HG03432 (cell line): ENCODE data around the gene AJM1.
"Not testable (repeated sequence)": the region's sequence is repeated elsewhere in the genome, so short reads cannot be mapped to it uniquely, and the experiment has no call there.

Source experiments
- ATAC-seq: cut with Tn5 transposase; IDR thresholded peaks from one replicate; pipeline ENCODE4 v1.9.1; 2021; ENCODE audit warnings: mild to moderate bottlenecking, moderate library complexity; ENCODE audit not compliant: unreplicated experiment

The AJM1 gene

GRCh38 chr9:136842380-136842948 lies at the start of gene AJM1:
TSS of gene AJM1 (plus strand) at chr9:136842478. CDS start at chr9:136844415, 1,937 bp downstream.
- ATAC-seq, result peak; percentile 72

GRCh38 chr9:136793086-136793946 lies 49.0 kb upstream of the AJM1 start:
- ATAC-seq, result no peak

- no peak for ATAC-seq
Observed at GRCh38 chr9:136794281-136794999, 47.8 kb upstream of the AJM1 start.

GRCh38 chr9:136795000-136795348 lies 47.3 kb upstream of the AJM1 start:
- no peak for ATAC-seq

- ATAC-seq, result no peak
Observed at GRCh38 chr9:136796238-136796774, 46.0 kb upstream of the AJM1 start, which contains the start of gene CCDC183. TSS of gene CCDC183 (plus strand) at chr9:136796338. CDS start at chr9:136796398, 60 bp downstream.

- ATAC-seq, result not testable (repeated sequence)
Observed at GRCh38 chr9:136796775-136797347, 45.4 kb upstream of the AJM1 start.

GRCh38 chr9:136798708-136799078 lies 43.6 kb upstream of the AJM1 start:
- no peak for ATAC-seq

- no peak for ATAC-seq
Observed at GRCh38 chr9:136799079-136799853, 43.0 kb upstream of the AJM1 start.

- peak; percentile 50 for ATAC-seq
Observed at GRCh38 chr9:136799854-136800657, 42.2 kb upstream of the AJM1 start.

- no peak for ATAC-seq
Observed at GRCh38 chr9:136802321-136802720, 40.0 kb upstream of the AJM1 start.

- ATAC-seq, result not testable (repeated sequence)
Observed at GRCh38 chr9:136803009-136803550, 39.2 kb upstream of the AJM1 start.

- ATAC-seq, result no peak
Observed at GRCh38 chr9:136803551-136804508, 38.4 kb upstream of the AJM1 start.

- ATAC-seq, result no peak
Observed at GRCh38 chr9:136804509-136805206, 37.6 kb upstream of the AJM1 start.

GRCh38 chr9:136805207-136805740 lies 37.0 kb upstream of the AJM1 start:
- no peak for ATAC-seq

GRCh38 chr9:136806067-136806466 lies 36.2 kb upstream of the AJM1 start:
- no peak for ATAC-seq

- ATAC-seq, result no peak
Observed at GRCh38 chr9:136806631-136807201, 35.6 kb upstream of the AJM1 start.
